NCI-H1417 treated with DMSO at 0.1 percent for 48 hours (cell line): ENCODE results near the gene MELTF.

Experiments used
- DNase-seq: peaks from one replicate; lab custom pipeline; 2025; lab: John Stamatoyannopoulos, UW

The MELTF gene

DNA sequence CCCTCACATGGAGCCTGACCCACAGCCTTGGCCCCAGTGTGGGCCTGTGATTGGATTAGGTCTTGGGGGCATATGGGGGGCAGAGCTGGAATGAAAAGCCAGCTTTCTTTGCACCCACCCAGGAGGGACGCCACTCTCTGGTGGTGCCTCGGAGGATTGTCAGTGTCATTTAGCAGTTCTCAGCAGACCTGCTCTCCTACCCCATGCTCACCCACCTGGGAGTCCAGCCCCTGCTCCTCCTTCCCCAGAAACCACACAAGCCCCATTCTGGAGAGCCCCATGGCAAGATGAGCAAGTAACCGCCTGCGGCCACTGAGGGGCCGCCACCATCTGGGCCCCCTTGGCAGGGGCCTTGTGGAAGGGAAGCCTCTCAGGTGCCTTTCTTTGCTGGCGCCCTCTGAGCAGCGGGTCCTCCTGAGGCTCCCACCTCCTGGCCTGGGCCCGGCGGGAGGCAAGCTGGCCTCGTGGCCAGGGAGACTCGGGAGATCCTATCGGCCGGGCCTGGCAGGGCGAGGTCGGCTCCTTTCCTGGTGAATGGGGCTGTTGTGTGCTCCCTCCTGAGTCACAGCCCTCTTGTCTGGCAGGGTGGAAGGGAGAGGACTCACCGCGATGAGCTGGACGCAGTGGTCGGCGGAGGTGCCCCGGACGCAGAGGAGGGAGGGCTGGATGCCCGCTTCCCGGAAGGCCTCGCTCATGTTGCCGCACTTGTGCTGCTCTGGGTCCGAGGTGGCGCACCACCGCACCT is 2.3 kb downstream of the MELTF start:
- DNase-seq = no peak

DNA sequence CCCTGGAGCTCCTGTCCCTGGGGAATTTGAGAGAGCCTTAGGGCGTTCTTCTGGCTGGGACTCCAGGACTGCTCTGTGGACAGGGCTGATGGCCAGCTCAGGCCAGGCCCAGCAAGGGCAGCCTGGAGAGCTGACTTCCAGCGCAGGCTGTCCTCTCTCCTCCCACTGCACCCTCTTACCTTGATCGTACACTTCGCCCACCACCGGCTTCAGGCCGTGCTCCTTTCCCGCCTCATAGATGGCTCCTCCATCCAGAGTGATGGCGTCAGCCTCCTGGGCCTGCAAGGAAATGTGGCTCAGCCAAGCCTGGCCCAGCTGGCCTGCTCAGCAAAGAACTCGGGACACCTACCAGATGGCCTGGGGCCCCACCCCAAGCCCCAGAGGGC is 3.1 kb downstream of the MELTF start:
- DNase-seq = no peak

DNA sequence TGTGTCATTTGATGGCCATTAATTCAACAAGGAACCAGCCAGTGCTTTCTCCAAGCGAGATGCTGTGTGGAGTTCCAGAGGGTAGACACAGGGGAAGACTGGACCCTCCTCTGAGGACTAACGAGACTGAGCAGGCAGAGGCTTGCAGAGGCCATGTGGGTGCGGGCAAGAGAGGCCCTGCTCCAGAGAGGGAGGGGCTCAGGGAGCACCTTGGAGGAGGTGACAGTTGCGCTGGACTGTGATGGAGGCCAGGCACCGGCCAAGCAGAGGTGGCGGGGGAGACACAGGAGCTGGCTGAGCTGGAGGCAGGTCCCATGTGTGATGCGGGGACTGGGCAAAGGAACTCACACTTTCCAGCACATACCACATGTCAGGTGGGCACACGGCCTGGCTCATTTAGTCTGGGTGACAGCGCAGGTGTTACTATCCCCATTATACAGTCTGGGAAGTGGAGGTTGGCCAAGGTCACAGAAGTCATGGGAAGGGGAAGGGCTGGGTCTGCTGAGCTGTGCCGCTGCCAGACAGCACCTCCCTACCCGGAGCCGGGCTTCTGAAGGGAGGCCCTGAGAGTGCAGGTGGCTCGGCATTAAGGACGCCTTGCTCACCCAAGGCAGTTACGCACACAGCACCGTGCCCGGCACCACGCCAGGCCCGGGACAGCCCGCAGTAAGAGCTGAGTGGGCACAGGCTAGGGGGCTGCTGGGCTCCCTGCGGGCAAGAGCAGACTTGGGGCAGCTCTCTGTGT is 3.7 kb downstream of the MELTF start:
- DNase-seq = no peak

DNA sequence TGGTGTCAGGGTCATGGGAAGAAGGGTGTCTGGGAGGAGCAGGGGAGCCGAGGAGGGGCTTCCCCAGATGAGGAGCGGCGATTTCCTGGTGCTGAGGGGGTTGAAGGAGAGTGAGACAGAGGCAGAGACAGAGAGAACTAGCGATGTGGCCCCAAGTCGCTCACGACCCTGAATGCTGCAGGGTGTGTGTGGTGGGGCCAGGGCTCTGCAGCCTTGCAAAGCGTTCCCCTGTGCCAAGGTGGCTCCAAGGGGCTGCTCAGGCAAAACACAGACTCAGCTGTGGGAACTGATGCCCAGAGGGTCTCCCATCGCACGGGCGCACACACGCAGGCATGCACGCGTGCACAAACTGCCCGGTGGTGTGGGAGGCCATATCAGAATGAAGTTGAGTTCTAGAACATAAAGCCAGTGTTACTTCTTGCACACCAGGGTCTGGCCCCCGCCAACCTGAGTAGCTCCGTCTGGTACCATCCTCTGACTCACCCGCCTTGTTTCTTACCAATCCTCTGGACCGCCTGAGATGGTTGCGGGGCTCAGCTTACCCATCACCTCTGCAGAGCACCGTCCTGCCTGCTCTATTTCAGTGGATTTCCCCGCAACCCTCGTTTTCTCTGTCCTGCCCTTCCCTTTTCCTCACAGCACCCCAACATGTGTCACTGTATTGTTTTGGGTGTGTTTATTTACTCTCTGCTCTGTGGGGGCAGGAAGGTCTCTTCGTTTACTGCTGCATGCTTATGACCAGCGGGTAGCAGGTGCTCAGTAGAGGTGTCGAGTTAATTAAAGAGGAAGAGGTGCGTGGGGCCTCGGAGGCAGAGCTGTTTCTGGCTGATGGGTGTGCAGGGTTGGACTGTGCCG is 4.5 kb downstream of the MELTF start:
- DNase-seq = no peak

DNA sequence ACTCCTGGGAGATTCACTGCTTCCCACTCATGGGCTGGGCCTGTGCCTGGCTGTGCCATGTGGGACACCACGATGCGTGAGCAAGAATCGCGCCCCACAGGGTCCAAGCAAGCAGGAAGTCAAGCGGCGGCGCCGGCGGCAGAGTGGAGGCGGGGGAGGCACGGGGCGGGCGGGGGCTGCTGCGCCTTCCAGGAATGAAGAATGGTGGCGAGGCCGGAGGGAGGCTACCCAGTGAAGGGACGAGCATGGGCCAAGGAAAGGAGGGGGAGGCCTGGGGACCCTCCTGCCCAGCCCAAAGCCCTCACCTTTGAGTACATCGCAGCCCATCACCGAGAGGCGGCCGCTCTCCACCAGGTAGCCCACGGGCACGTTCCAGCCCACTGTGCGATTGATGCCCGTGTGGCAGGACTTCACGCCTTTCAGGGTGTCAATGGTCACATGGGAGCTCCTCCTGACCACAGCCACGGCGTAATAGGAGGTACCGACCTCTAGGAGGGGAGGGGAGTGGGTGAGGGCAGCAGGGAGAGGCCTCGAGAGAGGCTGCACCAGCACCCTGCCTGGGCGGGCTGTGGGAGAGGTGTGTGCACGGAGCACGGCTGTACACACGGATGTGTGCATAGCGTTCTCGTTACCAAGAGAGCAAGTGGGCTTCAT is 5.5 kb downstream of the MELTF start:
- no peak for DNase-seq

DNA sequence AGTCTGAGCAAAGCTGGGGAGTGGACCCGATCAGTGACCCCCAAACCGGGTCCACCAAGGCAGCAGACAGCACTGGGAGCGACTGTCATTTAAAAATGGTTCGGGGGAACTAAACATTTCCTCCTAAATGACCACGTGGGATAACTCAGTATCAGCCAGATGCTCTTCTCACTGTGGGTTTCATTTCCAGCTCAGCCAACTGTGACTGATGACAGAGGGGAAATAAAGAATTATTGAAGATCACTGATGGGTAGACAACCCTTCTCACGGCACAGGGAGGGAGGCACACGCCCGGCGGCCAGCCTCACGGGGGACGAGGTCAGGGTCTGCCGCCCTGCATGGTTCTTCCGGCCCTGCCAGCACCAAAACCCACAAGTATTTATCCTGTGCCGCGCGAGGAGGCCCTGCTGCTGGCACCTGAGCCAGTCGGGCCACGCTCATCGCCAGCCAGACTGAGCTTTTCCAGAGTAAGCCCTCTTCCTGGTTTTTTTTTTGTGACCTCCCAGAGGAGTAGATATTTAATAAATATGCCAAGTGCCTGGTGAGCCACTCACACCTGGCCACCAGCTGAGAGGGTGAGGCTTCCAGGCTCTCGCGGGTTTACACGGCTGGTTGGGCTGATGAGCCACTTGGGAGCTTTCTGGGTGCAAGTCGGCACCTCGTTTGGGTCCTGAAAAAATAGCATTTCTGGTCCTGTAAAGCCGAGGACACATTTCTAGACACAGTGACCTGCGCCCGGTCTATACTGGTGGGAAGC is 6.2 kb downstream of the MELTF start:
- DNase-seq = peak; percentile 19

DNA sequence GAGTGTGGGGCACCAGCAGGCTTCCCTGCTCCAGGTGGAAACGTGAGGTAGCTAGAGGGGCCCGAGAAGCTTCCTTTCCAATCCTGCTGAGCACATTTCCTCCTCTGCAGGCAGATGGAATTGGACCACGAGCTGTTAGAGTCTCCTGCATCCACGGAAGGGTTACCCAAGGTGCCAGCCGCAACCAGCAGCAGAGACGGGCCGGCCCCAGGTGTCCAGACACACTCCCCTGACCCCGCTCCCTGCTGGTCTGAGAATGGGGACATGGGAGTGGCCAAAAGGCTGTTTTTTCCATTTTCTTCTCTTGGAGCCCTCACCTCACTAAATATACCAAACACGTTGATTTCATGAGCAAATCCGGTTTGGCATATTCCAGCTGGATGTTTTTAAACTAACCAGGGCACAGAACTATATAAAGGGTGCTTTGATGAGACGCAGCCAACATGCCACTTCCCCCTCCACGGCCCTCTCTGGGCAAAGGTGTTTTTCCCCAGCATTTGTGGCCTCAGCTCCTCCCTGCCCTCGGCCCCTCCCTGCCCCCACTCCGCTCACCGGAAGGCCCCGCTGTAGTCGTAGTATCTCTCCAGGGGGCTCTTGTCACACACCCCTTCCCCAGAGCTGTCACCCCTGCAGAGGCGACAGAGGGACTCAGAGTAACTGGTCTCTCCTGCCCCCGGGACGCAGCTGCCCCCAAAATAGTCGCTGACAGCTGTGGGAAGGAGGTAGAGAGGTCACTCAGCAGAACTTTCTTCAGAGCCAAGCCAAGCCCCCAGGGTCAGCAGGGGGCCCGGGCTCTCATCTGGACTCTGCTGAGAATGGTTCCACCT is 7.0 kb downstream of the MELTF start:
- DNase-seq = no peak

DNA sequence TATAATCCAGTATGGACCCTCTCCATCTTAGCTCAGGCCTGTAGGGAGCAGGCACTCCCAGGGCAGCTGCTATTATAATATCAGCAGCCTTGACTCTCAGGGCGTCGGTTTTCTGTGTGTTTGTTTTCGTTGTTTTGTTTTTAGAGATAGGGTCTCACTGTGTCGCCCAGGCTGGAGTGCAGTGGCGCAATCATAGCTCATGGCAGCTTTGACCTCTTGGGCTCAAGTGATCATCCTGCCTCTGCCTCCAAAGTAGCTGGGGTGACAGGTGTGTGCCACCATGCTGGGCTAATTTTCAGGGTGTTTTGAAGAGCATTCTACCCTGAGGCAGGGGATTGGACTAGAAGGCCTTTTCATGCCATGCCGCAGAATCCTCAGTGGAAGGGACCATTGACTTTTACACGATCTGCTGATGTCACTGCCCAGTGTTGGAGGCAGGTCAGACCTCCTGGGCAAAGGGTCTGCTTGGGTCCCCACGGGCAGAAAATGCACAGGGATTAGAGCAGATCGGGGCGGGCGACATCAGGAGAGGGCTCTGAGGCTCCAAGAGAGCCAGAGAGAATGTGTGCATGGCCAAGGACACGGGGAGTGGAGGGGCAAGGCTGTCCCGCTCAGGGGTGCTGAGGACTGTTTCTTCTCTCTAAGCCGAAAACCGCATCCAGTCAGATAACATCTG is 7.8 kb downstream of the MELTF start:
- DNase-seq = no peak

DNA sequence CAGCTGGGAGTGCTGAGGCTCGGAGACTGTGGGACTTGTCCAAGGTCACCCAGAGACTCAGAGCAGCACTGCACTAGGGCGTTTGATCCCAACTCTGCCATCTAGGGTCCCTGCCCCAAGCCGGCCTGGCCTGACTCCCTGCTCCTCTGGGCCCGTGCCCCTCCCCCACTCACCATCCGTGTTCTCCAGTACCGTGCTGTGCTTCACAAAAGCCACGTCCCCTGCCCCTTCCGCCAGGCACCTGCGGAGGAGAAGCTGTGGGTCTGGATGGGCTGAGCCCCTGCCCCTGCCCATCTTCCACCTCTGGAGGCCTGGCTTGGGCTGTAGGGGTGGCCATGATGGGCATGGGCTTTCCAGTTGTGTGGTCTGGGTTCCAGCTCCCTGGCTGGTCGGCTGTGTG is 8.4 kb downstream of the MELTF start:
- DNase-seq = no peak

DNA sequence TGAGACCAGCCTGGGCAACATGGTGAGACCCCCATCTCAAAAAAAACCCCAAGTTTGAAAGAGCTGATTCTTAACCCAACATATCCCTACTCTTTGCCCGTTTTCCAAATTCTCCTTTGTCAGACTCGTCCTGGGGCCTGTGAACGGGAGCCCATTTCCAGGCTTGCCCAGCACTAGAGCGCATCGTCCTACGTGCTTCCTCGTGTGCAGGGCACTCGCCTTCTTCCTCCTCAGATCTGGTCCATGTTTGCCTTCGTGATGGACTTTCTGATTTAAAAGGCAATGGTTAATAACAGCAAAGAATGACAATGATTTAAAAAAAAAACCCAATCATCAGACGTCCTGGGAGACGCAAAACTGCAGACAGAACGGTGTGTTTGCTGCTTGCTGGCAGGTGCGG is 10.1 kb downstream of the MELTF start:
- DNase-seq = no peak

DNA sequence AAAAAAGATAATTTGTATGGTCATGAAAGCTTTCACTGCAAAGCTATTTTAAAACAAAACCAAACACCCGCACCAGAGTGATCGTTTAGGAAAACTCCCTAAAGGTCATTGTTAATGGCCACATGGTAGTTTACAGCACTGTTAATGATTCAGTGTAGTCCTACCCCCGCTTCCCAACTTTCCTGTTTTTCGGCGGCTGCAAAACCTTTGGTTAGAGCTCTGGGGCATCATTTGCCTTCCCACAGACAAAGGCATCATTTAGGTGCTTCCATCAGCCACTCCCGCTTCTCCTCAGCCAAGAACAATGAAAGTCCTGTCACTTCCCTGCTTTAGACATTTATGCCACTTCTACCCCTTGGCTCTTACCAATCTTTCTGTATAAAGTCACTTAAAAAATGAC is 10.6 kb downstream of the MELTF start:
- no peak for DNase-seq

DNA sequence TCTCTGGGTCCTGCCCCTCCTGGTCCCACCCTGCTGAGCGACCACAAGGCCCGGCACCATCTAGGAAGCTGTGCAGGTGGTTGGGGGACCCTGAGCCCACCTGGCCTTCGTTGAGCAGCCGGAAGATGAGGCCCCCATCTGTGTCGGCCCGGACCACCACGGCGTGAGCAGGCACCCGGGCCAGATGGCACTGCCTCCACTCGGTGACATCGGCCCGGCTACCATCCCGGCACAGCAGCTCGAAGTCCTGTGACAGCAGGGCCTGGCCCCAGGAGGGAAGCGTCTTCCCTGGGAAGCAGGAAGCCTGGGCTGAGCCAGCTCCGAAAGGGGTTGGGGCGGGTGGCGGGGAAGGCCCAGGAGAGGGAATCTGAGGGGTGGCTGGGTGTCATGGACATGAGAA is 12.6 kb downstream of the MELTF start:
- DNase-seq = no peak

DNA sequence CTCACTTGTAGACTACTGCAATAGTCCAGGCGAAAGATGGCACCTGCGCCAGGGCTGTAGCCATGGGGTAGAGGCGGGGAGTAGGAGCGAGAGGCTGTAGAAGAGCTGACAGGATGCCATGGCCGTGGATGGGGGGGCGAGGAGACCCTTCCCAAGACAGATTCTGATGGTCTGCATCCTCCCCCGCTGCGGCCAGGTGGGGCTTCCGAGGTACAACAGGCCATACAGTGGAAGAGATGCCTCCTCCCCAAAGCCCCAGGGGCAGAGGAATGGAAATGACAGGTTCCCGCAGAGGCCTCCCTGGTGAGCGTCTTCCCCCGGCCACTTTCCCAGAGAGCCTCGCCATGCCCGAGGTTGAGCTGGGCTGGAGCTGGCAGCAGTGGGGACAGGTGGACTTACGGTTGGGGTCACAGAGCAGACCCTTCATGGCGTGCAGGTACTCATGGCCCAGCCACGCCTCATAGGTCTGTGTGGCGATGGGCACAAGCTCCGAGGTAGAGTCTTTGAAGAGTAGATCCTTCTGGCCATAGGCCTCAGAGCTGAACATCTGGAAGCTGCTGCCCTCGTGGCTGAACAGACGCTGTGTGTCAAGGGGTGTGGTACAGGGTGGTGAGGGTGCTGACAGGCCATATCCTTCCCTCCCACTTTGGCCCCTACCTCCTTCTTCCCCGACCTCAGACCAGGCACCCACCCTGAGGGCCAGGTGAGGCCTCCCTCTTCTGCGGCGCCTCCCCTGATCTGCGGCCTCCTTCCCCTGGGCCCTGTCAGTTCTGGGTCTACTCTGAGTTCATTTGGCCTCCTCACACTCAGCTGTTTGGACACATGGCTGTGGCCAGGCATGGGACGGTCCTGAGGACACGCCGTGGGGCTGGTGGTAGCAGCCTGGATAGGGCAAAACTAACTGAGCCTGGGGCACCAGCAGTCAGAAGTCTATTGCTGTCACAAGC is 13.6 kb downstream of the MELTF start:
- DNase-seq = no peak

DNA sequence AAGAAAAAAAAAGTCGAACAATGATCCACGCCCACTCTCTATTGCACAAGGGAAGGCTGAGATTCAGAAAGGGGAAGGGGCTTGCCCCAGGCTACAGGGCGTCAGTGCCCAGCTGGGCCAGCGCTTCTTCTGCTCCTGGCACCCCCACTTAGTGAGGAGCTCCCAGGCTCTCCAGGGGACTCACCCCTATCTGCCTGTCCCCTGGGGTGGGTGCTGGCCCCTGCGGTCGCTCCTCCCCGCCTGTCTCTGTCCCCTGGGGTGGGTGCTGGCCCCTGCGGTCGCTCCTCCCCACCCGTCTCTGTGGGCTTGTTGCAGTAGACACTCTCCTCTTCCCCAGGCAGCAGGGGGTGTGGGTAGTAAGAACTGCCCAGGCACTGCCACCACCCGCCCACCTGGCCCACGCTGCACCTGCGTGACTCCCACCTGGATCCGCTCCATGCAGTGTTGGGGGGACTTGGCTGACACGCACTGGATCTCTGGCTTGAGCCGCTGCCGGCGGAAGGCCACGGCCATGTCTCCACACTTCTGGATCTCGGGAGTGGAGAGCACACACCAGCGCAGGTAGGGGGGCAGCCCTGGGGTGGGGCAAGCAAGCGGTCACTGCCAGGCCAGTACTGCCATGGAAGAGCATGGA is 14.6 kb downstream of the MELTF start:
- DNase-seq = no peak

DNA sequence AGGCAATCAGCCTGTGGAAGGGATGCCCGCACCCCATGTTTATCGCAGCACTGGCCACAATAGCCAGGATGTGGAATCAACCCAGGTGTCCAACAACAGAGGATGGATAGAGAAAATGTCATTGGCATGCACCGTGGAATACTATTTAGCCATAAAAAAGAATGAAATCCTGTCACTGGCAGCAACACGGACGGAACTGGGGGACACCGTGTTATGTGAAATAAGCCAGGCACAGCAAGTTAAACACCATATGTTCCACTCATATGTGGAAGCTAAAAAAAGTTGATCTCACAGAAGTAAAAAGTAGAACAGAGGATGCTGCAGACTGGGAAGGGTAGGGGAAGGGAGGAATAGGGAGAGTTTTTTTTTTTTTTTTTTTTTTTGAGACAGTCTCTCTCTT is 15.6 kb downstream of the MELTF start:
- no peak for DNase-seq

DNA sequence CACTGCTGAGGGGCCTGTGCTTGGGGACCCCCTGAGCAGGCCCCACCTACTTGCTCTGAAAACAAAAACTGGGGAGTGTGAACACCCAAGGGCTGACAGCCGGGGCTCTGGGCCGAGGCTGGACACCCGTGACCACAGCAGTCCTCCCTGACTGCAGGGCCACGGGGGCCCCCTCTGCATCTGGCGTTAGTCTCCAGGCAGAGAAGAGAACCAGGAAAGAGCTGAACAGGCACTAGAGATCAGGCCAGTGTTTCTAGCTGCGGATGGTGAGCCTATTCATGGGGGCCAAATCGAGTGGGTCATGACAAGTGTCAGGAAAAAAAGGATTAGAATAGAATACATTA is 17.1 kb downstream of the MELTF start:
- DNase-seq = no peak

DNA sequence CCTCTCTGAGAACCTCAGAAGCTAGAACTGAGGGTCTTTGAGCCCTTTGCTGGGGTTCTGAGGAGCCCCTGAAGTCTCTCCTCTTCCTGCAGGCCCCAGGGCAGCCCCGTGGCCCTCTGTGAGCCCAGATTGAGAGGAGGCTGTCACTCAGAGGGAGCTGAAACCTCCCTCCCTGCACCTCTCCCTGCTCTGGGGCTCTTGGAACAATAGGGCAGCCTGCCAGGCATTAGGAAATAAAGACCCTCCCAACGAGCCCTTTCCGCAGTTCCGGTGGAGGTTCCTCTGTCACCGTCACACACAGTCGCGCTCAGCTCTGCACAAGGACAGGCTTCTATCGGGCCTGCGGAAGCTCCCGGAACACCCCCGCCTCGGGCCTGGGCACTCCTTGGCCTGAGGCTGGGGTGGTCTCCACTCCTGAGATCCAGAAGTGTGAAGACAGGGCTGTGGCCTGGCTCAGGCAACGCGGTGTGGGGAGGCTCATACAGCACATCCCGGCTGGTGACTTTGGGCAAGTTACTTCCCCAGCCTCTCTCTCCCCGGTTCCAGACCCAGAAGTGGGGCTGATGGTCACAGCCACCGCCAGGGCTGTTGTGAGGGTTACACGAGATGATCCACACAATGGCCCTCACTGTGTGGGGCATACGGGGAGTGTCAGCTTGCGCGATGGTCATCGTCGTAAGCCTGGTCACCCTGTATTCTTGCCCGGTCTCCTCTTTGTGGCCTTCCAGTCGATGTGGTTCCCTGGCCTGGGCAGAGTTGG is 17.7 kb downstream of the MELTF start:
- no peak for DNase-seq
